ENCODE results near the gene AKR1C2. TPM values are rescaled to one million over a fixed set of nuclear protein-coding genes. Genes with fewer than 3 reads are reported as not detected.
"Not testable (repeated sequence)": the region's sequence is repeated elsewhere in the genome, so short reads cannot be mapped to it uniquely, and the experiment has no call there.

The AKR1C2 gene
- 10 to 100 TPM in 5 of 7 donors, 1 to 10 TPM in 2; 2.0 to 17.4 (median 14.0) TPM for total RNA-seq
- polyA plus RNA-seq: 10 to 100 TPM in 1 of 2 donors, 1 to 10 TPM in 1; 9.8 to 24.5 TPM
- long read RNA-seq, donor 1, transcript AKR1C2-201 (9 exons, 3,756 nt): major isoform, 15 of 19 reads
- long read RNA-seq, donor 1, partial matches to known transcripts: 2 of 19 reads
- long read RNA-seq, donor 1, other reads (novel, unspliced or antisense): 1 of 19 reads
- long read RNA-seq, donor 2, partial matches to known transcripts: 0 of 4 reads
- long read RNA-seq, donor 2, other reads (novel, unspliced or antisense): 0 of 4 reads
- long read RNA-seq, donor 3, transcript AKR1C2-201 (9 exons, 3,756 nt): major isoform, 11 of 11 reads
- long read RNA-seq, donor 3, partial matches to known transcripts: 0 of 11 reads
- long read RNA-seq, donor 3, other reads (novel, unspliced or antisense): 0 of 11 reads

- DNase-seq; H3K27me3 ChIP-seq; H3K36me3 ChIP-seq; H3K4me3 ChIP-seq; H3K27ac ChIP-seq; H3K4me1 ChIP-seq (ENCODE audit: insufficient read depth); intact Hi-C loops (cut with DNase I); H3K9me3 ChIP-seq: not testable (repeated sequence)
- 25 to 35% (median 26%) methylated on average over 8 to 10 of the region's 10 CpGs for WGBS, 3 donors
These were observed at the start of gene AKR1C2 for GRCh38 chr10:5003127-5004029. Gene AKR1C2 (minus strand): TSS chr10:5003857. CDS start chr10:5003835, 22 bp downstream.

GRCh38 chr10:5052951-5053500, 49.4 kb upstream of the AKR1C2 start:
- intact Hi-C loops (cut with DNase I); H3K27me3 ChIP-seq; H3K9me3 ChIP-seq; H3K27ac ChIP-seq; H3K4me3 ChIP-seq; DNase-seq; H3K36me3 ChIP-seq; H3K4me1 ChIP-seq (ENCODE audit: insufficient read depth): not testable (repeated sequence)
- WGBS, 3 donors: 94% methylated on average over 11 to 16 of the region's 16 CpGs

DNA sequence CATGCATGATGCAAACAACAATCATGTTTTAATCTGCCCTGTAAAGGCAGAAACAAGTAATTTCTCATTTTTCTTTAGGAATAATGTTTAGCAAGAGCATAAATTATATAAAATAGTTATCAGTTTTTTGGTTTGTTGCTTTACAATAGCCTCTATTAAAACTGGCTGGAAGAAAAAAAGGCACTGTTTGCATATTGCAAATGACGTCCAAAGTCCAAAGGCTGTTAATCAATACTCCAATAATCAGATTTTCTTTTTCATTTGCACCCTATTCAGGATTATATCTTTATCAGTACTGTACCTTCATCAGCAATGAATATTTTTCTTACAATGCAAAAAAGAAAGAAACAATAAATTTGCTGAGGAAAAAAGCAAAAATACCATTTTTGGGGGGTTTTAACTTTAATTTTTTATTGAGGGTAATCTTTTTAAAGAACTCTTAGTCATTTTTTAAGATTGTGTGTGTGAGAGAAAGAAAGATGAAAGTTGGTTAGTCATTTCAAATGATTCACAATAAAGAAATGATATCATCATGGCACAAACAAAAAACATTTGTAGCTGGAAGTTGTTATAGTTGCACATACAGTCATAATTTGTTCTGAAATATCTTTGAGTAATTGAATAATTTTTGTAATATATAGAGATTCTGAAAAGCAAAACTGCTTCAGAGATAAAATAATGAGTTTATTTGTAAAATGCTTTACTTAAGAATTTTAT, 44.4 kb upstream of the AKR1C2 start:
- Histone ChIP-seq H3K27me3 (no peaks in the 10 kb centered on the region), H3K36me3 (no peaks in the 10 kb centered on the region), H3K9me3 (no peaks in the 10 kb centered on the region), H3K27ac (no peak overlapping the region), H3K4me1 (ENCODE audit: insufficient read depth) (no peaks in the 10 kb centered on the region), H3K4me3 (no peak overlapping the region)
- DNase-seq: no peak
- WGBS, 3 donors: 68 to 70% (median 69%) methylated on average over 1 of the region's 1 CpG
- intact Hi-C loops (cut with DNase I): no loop called here
- TF ChIP-seq EP300 (IDR thresholded peaks at IDR 0.05) (no peak), POLR2A (IDR thresholded peaks at IDR 0.05) (no peak)
- TF ChIP-seq, protein P1, sequence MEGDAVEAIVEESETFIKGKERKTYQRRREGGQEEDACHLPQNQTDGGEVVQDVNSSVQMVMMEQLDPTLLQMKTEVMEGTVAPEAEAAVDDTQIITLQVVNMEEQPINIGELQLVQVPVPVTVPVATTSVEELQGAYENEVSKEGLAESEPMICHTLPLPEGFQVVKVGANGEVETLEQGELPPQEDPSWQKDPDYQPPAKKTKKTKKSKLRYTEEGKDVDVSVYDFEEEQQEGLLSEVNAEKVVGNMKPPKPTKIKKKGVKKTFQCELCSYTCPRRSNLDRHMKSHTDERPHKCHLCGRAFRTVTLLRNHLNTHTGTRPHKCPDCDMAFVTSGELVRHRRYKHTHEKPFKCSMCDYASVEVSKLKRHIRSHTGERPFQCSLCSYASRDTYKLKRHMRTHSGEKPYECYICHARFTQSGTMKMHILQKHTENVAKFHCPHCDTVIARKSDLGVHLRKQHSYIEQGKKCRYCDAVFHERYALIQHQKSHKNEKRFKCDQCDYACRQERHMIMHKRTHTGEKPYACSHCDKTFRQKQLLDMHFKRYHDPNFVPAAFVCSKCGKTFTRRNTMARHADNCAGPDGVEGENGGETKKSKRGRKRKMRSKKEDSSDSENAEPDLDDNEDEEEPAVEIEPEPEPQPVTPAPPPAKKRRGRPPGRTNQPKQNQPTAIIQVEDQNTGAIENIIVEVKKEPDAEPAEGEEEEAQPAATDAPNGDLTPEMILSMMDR (IDR thresholded peaks at IDR 0.05): no peak

DNA sequence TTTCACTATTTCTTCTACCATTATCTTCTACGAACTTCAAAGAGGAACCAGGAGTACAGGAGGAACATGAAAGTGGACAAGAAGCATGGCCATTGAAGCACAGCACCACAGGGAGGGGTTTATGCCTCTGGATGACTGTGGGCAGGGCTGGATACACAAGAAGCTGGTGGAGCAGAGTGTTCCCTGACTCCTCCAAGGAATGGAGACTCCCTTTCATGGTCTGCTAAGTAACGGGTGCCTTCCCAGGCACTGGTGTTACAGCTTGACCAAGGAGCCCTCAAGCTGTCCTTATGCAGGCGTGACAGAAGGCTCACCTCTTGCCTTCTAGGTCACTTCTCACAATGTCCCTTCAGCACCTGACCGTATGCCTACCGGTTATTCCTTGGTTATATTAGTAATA, 43.4 kb upstream of the AKR1C2 start:
- H3K4me3 ChIP-seq; intact Hi-C loops (cut with DNase I): not testable (repeated sequence)
- 84 to 85% (median 84%) methylated on average over 5 of the region's 5 CpGs for WGBS, 3 donors

DNA sequence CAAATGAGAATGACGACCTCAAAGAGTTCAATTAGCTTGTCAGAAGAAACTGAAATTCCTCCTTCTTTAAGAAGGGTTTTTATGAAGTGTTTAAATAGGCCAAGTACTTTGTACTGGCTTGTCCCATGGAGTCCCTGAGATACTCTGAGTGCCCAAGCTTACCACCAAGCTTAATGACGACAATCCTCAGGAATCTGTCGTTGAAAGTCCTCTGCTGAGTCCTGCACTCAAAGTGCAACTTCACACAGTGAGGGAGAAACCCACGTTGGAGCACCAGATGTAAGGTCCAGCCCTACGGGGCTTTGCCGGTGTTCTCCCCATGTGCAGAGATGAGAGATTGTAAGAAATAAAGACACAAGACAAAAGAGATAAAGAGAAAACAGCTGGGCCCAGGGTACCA, 42.8 kb upstream of the AKR1C2 start:
- TF ChIP-seq POLR2A (IDR thresholded peaks at IDR 0.05): no peak
- TF ChIP-seq, protein P1 (IDR thresholded peaks at IDR 0.05): no peak
- no peak for TF ChIP-seq EP300 (IDR thresholded peaks at IDR 0.05)
- DNase-seq: no peak
- 89 to 93% (median 90%) methylated on average over 6 of the region's 6 CpGs for WGBS, 3 donors

More for the DNA sequence above, 43.4 kb upstream of the AKR1C2 start:
- H3K27ac ChIP-seq; H3K36me3 ChIP-seq; DNase-seq; H3K9me3 ChIP-seq; H3K27me3 ChIP-seq; H3K4me1 ChIP-seq (ENCODE audit: insufficient read depth): not testable (repeated sequence)

More for the DNA sequence above, 42.8 kb upstream of the AKR1C2 start:
- H3K9me3 ChIP-seq: no peaks in the 10 kb centered on the region
- H3K27ac ChIP-seq: no peak overlapping the region
- no peaks in the 10 kb centered on the region for H3K27me3 ChIP-seq
- intact Hi-C loops (cut with DNase I): no loop called here
- H3K36me3 ChIP-seq: no peaks in the 10 kb centered on the region
- no peak overlapping the region for H3K4me3 ChIP-seq
- H3K4me1 ChIP-seq (ENCODE audit: insufficient read depth): peaks cover 2% of the 10 kb centered on the region
